Hematopoietic multipotent progenitor cell (in vitro differentiated cells): ENCODE results near the gene TIE1. TPM values are rescaled to one million over a fixed set of nuclear protein-coding genes. Genes with fewer than 3 reads are reported as not detected.

ENCODE experiments used
- DNase-seq, 3 donors: peaks; one replicate each; pipeline ENCODE4 v3.0.0-alpha.2; 2011 to 2015; ENCODE audit warnings: low read depth in 2 of 3, low spot score in 2 of 3
- total RNA-seq: library from RNA; depleted of rRNA; stranded (reverse); fragments of >200 nt; gene quantifications from one replicate; pipeline ENCODE4 v1.2.3, GENCODE V29; 2012

TIE1 gene
- total RNA-seq, 1 donor: 47.7 TPM

DNA sequence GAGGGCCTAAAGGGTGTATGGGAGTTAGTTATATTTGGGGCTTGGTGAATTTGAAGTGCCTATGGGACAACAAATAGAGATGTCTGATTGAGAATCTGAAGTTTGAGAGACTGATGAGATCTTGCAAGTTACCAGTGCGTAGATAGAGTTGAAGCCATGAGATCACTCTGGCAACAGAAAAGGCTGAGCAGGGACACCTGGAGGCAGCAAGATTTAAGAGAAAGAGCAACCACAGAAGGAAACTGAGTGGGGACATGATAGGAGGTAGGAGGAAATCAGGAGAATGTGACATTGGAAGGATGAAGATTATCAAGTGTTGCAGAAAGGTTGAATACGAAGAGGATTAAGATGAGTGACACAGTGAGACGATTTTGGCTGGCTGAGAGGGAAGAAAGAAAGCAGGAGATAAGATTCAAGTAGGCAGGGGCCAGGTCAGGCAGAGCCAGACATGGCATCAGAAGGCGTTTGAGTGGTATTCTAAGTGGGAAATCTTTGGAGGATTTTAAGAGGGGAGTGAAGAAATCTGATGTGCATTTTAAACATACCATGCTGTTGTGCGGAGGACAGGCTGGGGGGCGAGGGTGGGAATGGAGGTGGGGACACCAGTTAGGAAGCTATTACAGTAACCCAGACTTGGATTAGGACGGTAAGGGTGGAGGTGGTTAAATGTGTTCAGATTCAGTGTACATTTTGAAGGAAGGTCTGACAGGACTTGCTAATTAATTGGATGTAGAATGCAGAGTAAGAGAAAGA lies 33.8 kb downstream of the TIE1 start:
- DNase-seq: peak in 1 of 3 donors; percentile 21

DNA sequence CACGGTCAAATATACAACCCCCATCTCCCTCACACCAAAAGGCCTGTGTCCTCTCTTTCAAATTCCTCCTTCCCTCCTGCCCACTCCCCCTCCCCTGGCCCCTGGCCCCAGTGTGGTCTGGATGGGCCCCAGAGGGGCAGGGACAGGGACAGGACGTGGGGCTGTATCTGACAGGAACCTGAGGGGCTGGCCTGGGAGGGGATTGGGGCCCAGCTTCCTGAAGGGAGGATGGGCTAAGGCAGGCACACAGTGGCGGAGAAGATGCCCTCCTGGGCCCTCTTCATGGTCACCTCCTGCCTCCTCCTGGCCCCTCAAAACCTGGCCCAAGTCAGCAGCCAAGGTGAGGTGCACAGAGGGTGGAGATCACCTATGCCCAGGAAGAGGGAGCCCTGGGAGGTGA lies 36.8 kb downstream of the TIE1 start, which contains the start of gene MPL:
TSS of gene MPL (plus strand) at position 231 of the 400 bp plus-strand sequence. CDS start at position 262, 31 bp downstream.
- peak in 1 of 3 donors; percentile 31 for DNase-seq

DNA sequence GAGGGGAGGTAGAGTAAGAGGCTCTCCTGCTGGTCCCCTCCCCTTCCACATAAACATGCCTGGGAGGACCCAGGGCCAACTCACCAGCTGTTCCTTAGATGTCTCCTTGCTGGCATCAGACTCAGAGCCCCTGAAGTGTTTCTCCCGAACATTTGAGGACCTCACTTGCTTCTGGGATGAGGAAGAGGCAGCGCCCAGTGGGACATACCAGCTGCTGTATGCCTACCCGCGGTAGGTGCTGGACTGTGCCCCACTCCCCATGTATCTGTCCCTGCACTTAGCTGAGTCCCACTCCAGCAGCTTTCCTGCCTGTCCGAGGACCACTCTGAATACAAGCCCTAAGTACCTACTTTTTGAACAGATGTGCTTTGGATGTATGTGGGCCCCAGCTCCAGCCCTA lies 37.2 kb downstream of the TIE1 start:
- no peak for DNase-seq

DNA sequence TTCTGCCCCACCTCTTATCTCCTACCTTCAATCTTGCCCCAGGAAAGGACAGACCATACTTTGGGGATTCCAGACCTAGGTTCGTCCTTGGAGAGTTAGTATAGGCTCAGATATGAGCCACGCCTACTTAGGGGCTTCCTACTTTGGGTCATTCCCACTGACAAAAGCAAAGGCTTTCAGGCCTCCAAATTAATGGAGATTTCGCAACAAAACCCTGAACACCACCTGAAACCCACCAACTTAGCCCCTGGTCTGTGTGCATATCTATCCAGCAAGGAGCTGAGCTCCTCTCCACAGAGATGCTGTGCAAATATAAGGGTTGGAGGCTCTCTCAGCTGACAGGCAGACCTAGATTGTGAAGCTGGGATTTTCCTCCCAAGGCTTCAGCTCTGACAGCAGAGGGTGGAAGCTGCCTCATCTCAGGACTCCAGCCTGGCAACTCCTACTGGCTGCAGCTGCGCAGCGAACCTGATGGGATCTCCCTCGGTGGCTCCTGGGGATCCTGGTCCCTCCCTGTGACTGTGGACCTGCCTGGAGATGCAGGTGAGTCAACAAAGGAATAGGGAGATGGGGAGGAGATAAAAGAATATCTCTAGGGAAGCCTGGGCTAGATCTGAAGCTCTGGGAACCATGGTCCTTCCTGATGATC lies 38.9 kb downstream of the TIE1 start:
- no peak for DNase-seq

DNA sequence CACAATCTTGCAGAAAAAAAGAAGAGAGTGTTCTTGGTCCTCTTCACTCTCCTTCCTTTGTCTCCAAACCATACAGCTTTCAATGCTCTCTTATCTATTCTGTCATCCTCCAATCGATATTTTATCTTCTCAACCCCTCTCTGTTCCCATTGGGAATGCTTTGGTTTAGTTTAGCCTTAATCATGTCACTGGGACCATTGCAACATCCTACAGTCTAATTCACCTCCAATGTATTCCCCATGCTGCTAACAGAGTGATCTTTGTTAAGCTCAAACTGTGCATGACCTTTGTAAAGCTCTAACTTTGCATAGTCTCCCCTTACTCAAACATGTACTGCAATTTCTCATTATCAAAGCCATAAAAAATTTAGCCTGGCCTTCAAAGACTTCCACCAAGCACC lies 39.8 kb downstream of the TIE1 start:
- no peak for DNase-seq

DNA sequence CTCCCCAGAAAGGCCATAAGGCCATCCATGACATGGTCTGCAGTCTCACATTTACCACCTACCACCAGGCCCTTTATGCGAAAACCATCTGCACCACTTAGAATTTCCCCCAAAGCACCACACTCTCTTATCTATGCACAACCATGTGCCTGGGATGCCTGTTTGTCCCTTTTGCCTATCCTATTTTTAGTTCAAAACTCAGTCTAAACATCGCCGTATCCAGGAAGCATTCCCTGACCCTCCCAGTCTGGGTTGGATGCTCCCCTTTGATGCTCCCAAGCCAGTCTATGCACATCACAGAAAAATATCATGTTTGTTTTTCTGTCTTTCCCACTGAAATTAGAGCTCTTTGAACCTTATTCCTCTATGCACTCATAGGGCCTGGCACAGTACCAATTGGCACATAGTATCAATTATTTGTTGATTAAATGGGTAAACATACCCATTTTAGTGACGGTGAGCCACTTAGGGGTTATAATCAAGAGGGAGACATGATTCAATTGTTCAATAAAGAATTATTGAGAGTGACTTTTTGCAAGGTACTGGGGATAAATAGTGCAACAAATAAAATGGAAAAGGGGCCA lies 43.6 kb downstream of the TIE1 start:
- DNase-seq: no peak

DNA sequence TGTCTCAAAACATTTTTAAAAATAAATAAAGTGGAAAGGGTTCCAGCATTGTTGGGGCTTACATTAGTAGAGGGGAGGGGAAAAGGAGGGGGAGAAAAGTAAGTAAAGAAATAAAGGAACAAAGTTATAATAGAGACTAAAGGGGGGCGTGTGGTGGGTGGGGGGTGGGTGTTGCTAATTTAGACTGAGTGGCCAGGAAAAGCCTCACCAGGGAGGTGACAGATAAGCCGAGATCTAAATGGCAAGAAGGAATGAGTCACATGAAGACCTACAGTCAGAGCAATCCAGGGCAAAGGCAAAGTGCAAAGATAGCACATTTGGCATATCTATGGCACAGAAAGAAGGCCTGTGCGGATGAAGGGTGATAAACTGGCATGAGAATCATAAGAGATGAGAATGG lies 44.3 kb downstream of the TIE1 start:
- peak in 2 of 3 donors; percentile 67 to 71 for DNase-seq

DNA sequence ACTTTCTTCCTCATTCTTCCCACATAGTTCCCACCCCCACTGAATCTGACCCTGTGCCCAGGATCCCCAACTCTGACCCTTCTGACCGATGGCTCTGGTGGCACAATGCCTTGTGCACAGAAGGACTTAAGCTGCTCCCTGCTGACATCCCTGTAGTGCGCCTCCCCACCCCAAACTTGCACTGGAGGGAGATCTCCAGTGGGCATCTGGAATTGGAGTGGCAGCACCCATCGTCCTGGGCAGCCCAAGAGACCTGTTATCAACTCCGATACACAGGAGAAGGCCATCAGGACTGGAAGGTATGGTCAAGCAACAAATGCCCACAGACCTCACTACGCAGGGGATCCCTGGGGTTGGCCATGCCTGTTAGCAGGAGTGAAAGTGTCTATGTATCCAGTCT lies 45.9 kb downstream of the TIE1 start:
- no peak for DNase-seq

DNA sequence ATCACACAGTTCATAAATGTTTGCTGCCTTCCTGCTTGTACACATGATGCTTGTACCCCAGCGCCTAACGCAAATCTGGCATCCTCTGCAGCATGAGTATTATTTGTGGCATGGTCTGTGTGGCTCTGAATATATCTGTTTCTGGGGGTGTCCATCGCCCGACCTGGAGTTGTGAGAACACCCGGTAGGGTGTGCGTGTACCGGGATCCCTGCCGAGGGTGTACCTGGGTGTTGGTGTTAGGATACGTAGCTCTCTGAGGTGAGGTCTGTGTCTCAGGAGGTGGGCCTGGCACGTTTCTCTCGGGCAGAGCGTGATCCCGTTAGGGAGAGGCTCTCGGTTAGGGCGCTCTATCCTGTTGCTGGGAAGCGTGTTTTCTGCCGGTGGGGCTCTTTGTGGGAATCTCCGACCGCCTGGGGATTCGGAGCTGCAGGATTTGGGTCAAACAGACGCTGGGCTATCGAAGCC lies 47.6 kb downstream of the TIE1 start:
- DNase-seq: no peak

DNA sequence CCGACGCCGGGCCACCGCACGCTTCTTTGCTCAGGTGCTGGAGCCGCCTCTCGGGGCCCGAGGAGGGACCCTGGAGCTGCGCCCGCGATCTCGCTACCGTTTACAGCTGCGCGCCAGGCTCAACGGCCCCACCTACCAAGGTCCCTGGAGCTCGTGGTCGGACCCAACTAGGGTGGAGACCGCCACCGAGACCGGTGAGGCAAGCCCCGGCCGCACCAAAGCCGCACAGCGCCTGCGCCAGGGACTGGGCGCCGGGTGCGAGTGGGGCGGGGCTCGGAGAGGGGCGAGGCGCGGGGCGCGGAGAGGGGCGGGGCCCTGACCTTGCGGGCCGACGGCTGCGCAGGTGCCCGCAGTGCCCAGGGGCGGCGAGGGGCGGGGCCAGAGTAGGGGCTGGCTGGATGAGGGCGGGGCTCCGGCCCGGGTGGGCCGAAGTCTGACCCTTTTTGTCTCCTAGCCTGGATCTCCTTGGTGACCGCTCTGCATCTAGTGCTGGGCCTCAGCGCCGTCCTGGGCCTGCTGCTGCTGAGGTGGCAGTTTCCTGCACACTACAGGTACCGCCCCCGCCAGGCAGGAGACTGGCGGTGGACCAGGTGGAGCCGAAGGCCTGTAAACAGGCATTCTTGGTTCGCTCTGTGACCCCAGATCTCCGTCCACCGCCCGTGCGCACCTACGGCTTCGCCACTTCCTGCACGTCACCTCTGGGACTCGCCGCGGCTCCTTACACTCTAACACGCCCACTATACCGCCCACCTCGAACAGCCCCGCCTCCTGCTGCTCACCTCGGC lies 48.2 kb downstream of the TIE1 start:
- peak in 2 of 3 donors; percentile 28 to 39 for DNase-seq

DNA sequence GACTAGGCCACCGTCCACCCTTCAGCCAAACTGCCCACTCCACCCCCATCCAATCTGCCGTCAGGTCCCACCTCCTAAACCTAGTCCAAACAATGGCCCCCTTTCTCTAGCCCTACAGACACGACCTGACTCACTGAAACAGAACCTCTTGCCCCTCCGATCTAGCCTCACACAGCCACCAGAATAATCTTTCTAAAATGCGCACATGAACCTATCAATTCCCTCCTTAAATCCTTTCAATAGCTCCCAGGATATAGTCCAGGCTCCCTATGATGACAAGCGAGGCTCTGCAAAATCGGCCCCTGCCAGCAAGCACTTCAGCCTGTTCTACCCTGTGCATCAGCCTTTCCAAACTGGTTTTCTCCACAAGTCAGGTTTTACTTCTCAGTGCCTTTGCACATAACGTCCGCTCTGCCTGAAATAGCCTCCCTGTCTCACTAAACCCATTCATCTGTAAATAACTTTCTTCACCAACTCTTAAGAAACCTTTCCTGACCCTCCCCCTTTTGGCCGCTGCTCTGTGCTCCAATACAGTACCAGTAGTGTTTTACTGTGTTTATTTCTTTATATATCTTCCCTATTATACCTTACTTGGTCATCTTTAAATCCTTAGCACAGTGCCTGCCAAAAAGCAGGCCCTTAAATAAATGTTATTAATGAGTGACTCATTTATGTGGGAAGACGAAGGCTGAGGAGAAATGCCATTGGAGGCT lies 49.0 kb downstream of the TIE1 start:
- DNase-seq: no peak

DNA sequence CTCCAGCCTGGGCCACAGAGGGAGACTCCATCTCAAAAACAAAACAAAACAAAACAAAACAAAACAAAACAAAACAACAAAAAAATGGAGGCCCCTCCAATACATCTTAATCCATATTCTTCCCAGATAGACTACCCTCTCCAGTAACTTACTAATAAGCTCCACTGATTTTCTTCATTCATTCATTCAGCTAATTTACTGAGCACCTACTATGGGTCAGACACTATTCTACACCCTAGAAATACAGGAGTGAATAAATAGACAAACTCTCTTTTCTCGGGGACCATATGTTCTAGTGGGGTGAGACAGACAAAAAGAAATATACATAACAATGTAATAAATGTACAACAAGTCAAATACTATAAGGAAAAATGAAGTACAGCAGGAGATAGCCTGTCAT lies 50.2 kb downstream of the TIE1 start:
- no peak for DNase-seq

DNA sequence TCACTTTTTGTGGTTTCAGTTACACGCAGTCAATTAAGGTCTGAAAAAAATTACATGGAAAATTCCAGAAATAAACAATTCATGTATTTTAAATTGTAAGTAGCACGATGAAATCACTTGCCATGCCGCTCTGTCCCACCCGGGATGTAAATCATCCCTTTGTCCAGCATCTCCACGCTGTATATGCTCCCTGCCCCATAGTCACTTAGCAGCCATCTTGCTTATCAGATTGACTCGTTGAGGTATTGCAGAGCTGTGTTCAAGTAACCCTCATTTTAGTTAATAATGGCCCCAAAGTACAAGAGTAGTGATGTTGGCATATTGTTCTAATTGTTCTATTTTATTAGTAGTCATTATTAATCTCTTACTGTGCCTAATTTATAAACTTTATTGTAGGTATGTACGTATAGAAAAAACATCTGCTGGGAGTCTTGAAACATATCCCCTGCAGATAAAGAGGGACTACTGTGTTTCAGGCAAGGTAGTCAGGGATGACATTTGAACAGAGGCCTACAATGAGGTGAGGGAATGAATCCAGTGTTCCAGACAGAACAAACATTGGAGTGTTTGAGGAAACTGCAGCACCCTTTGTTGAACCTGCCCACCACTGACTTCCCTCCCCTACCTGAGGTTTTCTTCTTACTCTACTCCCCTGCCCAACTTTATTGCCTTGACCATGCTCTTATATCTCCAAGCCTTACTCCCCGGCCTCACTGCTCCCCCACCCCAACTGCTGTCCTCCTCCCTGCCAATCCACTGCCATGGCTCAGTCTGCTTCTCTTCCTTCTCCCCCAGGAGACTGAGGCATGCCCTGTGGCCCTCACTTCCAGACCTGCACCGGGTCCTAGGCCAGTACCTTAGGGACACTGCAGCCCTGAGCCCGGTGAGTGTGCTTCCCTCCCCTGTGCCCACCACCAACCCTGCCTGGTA lies 50.9 kb downstream of the TIE1 start:
- no peak for DNase-seq

DNA sequence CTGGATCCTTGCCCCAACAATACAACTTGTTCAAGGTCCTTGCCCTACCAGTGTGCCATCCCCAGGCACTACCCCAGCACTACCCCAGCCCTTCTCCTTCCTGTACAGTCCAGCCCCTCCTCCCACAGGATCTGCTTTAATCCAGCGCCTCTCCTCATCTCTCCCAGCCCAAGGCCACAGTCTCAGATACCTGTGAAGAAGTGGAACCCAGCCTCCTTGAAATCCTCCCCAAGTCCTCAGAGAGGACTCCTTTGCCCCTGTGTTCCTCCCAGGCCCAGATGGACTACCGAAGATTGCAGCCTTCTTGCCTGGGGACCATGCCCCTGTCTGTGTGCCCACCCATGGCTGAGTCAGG lies 51.5 kb downstream of the TIE1 start:
- DNase-seq: no peak

DNA sequence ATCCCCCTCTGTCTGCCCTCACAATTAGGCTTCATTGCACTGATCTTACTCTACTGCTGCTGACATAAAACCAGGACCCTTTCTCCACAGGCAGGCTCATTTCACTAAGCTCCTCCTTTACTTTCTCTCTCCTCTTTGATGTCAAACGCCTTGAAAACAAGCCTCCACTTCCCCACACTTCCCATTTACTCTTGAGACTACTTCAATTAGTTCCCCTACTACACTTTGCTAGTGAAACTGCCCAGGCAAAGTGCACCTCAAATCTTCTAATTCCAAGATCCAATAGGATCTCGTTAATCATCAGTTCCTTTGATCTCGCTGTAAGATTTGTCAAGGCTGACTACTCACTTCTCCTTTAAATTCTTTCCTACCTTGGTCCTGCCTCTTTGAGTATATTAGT lies 52.1 kb downstream of the TIE1 start:
- no peak for DNase-seq

DNA sequence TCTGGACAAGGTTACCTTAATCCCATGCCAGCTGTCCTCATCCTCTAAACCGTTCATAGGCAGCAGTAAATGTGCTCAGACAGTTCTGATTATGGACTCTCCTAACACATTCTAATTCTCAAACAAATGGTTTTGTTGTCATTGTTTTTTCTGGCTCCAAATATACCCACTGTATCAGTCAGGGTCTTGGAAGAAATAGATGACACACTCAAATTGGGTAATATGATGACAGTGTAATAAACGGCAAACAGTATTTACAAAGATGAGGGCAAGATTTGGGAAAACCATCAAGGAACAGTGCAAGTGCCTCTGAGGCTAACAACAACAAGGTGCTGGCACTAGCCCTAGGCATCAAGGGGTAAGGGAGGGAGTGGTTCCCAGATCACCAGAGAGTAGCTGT lies 53.7 kb downstream of the TIE1 start:
- DNase-seq: no peak

DNA sequence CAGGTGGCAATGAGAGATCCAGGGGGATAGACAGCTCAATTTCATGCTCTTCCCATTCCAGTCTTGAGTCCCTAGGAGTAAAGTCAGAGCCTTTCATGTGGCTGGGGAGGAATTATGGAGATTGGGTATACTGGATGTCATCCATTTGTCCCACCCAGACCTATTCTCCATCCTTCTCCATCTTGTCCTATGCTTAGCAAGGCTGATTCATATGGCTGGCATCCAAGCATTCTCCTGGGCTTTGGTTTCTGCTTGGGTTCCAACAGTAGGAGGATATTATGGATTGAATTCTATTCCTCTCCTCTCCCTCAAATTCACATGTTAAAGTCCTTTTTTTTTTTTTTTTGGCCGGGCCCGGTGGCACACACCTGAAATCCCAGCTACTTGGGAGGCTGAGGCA lies 54.2 kb downstream of the TIE1 start:
- DNase-seq: no peak

DNA sequence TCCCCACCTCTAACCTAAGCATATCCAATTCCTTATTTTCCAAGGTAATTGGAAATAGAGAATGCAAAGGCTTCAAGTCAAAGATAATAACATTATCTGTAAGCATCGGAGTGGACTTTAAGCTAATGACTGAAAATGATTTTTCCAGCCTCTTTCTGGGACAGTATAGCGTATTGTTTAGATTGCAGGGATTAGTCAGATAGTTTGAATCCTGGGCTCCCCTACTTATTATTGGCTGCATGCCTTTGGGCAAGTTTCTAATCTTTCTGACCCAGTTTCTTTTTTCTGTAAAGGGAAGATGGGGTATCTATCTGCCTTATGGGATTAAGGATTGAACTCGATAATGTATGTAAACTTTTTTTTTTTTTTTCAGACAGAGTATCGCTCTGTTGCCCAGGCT lies 56.5 kb downstream of the TIE1 start:
- DNase-seq: no peak

DNA sequence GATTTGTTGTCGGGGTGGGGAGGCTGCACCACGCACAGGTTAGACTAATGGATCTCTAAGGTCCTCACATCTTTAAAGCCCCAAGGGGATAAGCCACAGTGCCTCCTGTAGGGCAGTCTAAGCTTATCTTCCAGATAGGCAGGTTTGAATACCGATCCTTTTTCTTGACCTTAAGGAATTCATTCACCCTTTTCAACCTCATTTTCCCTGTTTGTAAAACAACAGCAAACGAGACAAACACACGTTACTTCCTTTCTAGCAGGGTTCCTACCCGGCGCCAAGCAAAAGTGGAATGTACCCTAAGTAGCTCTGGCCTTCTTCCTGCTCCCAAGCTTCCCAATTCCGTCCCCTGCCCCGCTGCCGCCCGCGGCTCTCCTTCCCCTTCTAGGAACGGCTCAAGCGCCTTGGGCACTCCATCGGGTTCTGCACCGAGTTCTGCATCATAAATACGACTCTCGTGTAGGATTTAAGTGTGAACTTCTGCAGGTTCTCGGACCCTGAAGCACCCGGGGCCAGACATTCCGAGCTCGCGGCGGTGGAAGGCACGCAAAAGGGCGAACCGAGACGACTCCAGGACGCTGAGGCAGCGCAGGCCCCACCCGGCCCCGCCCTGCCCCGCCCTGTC lies 57.5 kb downstream of the TIE1 start:
- peak in 1 of 3 donors; percentile 69 for DNase-seq
